HL-60 (cell line): ENCODE data around the gene CPXM1.

ENCODE experiments used
- CTCF ChIP-seq: IDR thresholded peaks from one replicate; pipeline ENCODE4 v1.5.1; 2011; ENCODE audit warnings: low read length, control low read depth, inconsistent platforms; ENCODE audit not compliant: insufficient read depth
- SPI1 ChIP-seq: IDR thresholded peaks from 2 replicates; pipeline ENCODE4 v1.6.1; 2012; ENCODE audit warnings: low read depth, mild to moderate bottlenecking, borderline replicate concordance

GRCh38 chr20:2815242-2815900 is 14.9 kb upstream of the CPXM1 start:
- TF ChIP-seq CTCF, result no peak
- TF ChIP-seq SPI1, result no peak
